ENCODE measurements around the gene TGFB2. TPM values are rescaled to one million over a fixed set of nuclear protein-coding genes. Genes with fewer than 3 reads are reported as not detected.
A peak's percentile ranks its signal among the peaks of the same experiment; 100 is the strongest.

The TGFB2 gene
- total RNA-seq, 1 donor from 2014 or later = 40.1 TPM

DNA sequence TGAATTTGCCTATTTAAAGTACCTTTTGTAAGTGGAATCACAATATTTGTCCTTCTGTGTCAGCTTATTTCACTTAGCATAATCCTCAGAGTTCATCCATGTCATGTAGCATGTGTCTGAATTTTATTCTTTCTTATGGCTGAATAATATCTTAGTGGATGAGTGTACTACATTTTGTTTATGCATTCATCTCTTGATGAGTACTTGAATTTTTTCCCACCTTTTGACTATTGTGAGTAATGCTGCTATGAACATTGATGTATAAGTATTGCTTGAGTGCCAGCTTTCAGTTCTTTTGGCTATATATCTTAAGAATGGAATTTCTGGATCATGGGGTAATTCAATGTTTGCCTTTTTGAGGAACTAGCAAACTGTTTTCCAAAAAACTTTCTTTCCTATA, 84.2 kb downstream of the TGFB2 start:
- DNase-seq = no peak

DNA sequence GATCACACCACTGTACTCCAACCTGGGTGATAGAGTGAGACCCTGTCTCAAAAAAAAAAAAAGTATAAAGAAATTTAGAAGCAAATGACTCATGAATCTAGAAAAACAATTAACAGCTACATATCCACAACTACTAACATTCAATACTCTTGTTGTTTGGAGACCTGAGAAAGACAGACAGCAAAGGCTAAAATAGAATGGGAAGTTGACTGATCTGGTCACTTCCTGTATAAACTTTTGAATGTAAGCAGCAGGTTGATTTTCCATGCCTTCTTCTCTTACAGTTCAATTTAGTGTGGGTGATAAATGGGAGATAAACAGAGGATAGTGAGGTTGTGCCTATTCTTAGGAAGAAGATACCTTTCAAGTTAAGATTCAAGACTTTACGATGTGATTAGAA, 85.2 kb downstream of the TGFB2 start:
- no peak for DNase-seq

DNA sequence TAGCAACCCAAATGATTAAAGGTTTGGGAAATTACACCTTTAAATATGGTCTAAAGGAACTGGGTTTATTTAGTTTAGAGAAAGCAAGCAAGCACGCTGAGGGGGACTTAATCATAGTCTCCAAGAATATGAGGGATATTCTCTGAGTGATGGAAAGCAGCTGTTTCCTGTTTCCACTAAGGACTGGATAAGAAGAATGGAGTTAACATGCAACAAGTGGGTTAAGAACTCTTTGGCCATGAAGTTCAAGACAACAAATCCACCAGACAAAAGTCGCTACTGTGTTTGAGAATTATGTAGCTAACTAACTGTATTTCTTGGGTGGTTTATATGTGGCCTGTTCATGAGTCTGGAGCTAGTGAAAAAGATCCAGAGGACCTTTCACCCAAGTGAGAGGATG, 85.7 kb downstream of the TGFB2 start:
- peak; percentile 48 for DNase-seq

DNA sequence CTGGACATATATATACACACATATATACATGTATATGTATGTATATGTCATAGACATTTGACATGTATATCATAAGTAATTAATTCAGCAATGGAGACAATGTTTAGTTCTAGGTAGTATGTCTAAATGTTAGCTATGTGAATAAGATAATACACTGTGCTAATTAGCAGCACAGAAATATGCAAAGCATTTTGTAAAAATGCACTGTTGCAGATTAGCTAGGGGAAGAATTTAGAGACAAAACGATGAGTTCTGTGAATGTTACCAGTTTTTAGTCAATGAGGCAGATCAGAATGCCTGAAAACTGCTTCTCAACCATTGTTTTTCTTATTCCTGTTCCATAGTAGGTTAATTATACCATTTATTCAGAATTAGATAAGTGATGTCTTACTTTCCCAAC, 86.3 kb downstream of the TGFB2 start:
- DNase-seq = no peak

DNA sequence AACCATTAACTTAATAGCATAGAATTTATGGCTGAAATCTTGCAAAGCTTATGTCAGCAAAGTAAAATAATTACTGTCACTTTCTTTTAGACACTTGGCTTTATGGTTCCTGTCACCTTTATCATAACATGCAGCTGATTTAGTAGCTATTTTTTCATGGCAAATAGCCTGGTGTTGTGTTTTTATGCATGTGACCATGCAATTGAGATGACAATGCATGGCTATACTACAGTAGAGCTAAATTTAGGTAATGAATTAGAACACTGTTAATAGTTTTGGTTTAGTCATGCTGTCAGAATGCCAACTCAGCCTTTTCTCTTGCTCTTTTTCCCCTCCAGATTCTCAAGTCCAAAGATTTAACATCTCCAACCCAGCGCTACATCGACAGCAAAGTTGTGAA, 88.6 kb downstream of the TGFB2 start:
- DNase-seq = no peak

DNA sequence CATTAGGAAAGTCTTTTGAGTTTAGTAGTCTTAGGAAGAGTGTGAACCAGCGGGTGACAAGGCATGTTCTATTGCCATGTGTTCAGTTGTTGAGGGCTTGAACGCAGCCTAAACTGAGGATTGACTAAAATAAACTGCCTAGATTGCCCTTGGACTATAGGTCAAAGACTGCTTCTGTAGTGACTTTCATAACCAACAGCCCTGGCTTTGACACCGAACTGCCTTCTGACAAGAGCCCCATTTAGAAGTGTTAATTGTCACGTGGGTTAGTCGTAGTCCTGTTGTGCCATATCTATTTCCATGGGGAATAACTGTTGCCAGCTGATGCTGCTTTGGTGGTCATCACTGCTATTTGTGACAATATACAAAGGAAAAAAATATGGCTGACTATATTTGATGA, 90.4 kb downstream of the TGFB2 start:
- no peak for DNase-seq

DNA sequence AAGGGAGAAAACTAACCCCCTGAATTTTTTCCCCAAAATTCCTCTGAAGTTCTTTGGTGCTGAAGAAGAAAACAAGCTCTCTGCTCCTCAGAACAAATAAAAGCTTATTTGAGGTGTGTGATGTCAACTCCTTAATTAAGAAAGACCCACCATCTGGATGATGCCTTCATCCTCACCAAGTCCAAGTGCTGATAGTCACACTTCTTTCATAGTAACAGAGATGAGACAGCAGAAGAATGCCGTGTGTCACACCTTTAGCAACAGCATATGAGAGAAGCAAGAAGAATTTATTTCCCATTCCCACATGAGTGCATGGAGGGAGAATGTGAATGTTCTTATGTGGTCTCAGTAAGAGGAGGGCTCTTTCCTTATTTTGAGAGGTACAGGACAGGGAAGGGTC, 91.2 kb downstream of the TGFB2 start:
- no peak for DNase-seq

DNA sequence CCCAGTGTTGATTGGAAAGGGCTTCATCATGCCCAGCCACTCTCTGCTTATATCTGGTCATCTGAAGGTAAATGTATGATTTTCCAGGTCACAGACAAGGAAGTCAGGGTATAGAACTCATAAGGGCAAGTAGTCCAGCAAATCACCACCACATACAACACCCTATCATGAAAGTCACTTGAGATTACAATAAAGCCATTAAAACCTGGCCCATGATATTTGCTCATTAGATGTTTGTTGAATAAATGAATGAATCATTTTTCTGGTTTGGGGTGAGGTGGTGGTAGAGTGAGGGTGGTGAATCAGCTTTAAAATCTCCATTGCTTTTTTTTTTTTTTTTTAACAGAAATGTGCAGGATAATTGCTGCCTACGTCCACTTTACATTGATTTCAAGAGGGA, 91.9 kb downstream of the TGFB2 start:
- no peak for DNase-seq

DNA sequence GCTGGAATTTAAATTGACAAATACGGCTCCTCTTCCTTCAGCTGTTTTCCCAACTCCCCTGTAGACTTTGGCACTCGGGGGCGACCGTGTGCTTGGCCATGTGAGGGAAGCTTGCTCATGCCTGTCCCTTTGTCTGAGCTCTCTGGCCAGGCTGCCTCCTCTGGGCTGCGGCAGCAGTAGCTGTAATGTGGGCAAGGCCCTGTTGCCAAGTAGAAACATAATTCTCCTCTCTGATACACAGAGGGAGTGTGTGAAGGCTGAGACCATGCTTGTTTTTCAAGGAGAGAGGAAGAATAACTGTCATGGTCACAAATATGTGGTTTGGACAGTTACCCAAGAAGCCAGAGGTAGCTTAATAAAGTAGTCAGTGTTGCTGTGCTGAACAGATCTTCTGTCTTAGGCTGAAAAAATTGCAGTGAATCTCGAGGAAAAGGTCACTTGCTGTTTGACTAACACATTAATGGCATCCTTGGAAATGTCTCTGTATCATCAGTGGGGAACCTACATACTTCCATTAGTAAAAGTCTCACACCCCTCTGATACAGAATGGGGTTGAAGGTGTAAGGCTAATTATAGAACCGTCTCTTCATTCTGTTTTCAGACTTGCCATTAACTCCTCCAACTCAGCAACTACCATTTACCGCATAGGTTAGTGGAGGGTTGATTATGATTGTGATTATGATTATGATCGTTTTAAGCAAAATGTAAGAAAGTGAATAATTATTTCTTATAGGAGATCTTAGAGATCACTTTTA, 94.6 kb downstream of the TGFB2 start:
- peak; percentile 73 for DNase-seq

DNA sequence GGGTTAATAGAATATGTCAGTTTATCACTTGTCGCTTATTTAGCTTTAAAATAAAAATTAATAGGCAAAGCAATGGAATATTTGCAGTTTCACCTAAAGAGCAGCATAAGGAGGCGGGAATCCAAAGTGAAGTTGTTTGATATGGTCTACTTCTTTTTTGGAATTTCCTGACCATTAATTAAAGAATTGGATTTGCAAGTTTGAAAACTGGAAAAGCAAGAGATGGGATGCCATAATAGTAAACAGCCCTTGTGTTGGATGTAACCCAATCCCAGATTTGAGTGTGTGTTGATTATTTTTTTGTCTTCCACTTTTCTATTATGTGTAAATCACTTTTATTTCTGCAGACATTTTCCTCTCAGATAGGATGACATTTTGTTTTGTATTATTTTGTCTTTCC, 98.1 kb downstream of the TGFB2 start:
- no peak for DNase-seq

DNA sequence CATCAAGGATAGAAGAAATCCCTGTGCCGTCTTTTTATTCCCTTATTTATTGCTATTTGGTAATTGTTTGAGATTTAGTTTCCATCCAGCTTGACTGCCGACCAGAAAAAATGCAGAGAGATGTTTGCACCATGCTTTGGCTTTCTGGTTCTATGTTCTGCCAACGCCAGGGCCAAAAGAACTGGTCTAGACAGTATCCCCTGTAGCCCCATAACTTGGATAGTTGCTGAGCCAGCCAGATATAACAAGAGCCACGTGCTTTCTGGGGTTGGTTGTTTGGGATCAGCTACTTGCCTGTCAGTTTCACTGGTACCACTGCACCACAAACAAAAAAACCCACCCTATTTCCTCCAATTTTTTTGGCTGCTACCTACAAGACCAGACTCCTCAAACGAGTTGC, 99.0 kb downstream of the TGFB2 start:
- no peak for DNase-seq

DNA sequence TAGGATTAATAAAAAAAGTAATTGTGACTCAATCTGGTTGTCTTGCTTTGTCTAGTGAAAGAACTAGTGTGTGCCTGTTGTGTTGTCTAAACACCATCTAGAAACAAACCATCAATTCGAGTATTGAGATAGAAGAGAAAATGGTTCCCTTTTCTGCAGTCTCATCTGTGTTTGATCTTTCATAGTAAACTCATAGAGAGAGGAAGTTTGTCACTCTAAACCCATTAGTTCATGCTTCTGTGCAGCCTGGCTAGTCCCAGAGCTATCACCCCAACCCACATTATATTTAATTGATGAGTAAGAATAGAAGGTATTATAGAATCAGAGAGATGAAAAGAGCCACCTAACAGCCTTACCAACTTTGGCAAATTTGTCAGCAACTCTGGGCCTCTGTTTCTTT, 99.5 kb downstream of the TGFB2 start:
- no peak for DNase-seq

DNA sequence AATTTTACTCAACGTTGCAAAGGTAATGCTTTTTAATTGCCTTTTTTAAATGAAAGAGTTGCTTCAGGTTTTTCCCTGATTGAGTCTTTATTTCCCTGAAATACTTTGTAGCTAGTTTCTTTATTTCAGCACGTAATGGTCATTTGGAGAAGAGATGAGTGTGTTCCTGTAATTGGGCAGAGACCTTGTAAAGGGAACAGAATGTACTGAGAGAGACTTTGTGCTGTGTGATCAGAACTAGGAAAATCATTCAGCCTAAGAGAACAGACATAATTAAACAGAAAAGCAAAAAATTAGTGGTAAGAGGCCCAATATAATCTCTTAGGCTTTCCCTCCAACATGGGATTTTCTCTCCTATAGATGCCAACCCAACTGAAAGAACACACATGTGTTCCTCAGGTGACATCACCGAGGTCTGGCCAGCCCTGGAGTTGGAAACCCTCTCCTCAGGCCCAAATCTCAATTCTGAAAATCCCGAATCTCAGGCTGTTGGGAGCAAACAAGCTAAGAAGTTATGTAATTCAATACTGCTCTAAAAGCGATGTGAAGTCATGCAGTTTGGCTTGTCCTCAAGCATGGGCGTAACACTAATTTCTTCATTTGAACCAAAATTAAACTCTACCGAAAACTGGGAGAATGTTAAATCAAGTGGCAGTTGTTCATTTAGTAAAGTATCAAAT, 102.0 kb downstream of the TGFB2 start:
- no peak for DNase-seq

DNA sequence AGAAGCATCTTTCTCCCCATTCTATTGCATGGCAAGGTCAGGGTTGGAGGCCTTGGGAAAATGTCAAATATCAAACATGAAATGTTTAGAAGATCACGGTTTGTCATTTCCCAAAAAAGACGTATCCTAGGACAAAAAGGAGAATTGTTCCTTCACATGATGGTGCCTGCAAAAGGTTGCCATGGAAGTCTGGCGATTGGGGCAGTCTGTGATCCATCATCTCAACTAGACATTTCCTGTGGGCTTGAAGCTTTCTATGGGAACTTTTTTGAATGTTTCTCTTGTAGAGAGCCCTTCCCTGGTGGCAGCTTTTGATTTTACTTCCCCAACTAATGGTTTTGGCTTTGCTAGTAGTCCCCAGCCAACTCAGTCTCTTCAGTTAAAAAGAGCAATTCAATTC, 106.3 kb downstream of the TGFB2 start:
- no peak for DNase-seq

DNA sequence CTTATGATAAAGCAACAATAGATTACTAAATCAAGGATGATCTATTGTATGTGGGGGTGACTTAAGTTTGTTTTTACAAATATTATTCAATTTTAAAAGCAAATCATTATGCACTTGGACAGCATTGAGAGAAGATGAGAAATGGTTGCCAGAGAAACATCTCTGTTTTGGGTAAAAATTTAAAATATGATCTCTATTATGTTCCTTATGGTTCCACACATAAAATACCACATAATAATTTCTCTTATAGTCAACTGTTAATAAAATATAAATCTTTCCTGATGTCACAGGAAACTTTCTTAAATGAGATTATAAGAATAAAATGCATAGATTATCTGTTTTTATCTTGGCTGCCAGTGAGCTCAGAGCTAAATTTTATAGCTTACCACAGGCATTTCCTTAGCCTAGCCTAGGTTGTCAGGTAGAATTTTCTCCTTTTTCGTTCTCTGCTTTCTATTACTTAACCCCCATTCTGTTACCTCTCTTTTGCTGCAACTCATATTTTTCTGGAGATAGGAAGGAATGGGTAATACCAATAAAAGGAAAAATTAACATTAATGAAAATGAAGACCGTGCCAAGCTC, 109.7 kb downstream of the TGFB2 start:
- no peak for DNase-seq

DNA sequence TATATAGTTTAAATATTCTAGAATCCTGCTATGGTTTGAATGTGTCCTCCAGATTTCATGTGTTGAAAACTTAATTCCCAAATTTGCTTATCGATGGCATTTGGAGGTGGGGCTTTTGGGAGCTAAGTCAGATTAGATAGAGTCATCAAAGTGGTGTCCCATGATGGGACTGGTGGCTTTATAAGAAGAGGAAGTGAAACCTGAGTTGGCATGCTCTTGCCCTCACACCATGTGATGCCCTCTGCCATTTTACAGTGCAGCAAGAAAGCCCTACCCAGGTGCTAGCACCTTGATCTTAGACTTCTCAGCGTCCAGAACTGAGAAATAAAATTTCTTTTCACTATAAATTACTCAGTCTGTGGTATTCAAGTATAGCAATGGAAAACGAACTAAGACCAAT, 111.3 kb downstream of the TGFB2 start:
- DNase-seq = no peak

DNA sequence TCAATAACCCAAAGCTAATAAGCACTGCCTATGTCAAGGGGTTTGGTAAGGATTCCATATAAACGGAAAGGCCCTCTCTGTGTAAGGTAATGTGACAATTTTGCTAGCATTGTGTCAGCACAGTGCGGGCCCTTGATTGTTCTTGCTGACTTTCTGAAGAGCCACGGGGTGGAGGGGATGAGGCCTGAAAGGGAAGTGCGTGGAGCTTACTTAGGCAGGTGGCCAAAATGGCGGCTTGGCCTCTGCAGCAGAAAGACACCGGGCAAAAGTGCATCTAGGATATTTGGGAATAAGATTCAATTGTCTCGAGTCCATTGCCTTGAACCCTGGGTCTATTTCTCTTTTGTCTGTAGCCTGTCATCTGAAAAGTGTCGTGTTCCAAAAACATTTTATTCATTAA, 114.3 kb downstream of the TGFB2 start:
- DNase-seq = peak; percentile 66

DNA sequence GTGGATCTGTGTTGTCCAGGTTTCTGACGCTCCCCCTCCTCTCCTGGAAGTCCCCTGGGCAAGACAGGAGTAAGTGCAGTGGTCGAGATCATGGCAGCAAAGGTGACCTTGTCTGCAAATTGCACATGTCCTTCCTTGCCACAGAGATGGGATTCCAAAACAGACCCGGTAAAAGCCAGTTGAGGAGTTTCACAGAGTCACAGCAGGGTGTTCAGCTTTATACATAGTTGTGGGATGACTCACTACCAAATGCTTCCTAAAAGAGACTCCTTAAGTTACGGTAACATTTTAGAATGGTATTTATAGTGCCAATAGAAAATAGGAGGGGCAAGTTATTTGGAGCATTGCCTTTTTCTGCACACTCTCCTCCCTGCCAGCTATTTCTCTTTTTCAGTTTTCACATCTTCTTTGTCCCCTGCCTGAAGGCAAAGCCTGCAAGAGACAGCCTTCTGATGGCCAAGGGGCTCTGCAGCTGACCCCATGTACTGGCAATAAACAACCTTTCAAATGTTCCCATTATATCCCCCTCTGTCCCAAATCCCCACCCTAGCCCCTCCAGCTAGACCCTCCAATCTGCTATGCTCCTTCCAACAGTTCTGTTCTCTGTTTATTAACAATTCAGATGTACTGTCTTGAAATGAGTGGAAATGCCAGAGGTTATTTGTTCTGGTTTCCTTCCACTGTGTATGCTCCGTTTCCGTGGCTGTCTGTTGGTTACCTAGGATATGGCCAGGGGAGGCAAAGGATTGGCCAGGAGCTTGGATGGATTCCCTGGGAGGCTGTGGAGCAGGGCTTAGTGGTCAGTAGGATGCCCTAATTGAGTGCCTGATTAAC, 115.0 kb downstream of the TGFB2 start:
- peak; percentile 87 for DNase-seq

DNA sequence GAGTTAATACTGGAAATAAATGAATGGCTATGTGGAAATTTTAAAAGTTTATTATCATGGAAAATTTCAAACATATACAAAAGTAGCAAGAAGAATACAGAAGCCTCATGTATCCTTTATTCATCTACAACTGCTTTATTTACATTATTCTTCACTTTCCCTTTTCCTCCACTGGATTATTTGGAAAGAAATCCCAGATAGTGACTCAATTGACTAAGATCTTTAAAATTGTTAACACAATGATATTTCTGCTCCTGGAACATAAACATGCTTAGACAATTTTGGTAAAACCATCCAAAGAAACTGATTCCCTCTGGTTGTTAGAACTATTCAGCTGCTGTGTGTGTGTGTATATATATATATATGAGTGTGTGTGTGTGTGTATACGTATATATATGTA, 116.2 kb downstream of the TGFB2 start:
- DNase-seq = no peak

DNA sequence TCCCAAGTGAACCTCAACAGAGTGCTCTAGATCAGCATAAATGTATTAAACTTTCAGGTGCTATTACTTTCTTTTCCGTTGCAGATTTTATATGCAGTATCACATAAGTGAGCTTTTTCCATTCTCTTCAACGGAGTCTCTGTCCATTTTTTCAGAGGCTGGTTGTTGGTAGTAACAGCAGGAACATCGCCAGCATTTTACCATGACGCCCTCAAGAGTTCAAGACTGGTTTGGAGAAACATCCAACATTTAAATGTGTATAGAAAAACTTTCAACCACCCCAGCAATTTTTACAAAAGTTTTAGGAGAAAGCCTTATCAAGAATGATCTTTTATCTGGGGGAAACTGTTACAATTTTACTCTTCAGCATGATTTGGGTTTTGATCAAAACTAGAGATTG, 117.0 kb downstream of the TGFB2 start:
- no peak for DNase-seq

DNA sequence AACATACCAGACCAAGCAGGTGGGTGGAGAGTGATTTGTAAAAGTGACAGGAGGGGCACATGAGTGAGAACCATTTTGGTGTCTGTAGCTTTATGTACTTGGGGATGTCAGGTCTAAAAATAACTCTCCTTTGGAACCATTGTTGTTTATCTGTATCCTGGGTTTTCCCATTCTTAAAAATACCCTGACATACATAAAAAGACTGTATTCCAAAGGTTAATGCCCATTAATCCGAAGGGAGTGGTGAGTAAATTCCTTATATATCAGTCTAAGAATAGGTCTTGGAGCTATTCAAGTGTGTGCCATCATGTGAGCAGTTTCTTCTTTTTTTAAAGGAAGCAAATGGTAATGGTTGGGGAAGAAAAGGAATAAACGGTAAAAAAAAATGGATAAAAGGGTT, 117.5 kb downstream of the TGFB2 start:
- DNase-seq = peak; percentile 47

DNA sequence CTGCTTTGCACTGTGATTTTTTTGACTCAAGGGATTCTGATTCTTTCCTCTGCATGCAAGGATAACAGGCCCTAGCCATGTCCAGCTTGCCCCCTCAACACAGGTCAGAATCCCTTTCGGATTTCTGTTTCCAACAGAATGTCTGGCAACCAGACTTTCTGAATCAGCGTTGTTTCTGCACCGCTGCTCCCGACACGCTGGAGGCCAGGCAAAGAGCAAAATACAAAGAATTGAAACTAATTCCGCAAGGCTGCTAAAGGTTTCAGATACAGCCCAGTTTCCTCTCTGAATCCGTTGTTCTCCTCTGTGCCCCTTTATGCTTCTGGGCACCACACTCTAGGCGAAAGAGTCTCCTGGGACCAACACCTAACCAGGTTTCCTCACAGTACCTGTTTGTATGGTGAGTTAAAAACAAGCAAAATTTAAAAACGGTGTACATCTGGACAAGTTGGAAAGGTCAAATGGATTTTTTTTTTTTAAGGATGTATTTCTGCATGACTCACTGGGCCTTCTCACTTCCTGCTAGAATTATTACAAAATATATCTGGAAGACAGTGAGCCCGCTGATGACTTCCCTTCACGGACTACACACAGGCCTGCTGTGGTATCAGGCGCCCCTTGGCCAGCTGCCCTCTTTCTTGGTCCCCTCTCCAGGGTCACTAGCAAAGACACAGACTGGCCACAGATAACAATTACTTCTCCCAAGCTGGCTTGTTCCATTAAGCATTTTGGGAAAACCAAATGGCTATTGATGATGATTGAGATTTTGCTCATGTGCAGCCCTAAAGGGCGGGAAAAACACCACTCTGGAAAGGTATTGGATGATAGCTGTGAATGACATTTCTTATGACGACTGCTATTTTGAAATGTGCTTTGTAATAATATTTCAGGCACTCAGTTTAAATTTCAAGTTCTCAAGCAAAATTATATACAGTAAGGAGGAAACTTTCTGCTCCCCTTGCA, 118.3 kb downstream of the TGFB2 start:
- DNase-seq = peak; percentile 47
